Right cardiac atrium (tissue), 5 donors: ENCODE results near the gene GDPD4. TPM values are rescaled to one million over a fixed set of nuclear protein-coding genes. Genes with fewer than 3 reads are reported as not detected.
"Not testable (repeated sequence)": the region's sequence is repeated elsewhere in the genome, so short reads cannot be mapped to it uniquely, and the experiment has no call there.

Experiments used
- ATAC-seq, 2 donors: fragments of 200-7000 bp; cut with Tn5 transposase; one replicate each; pipeline versions ENCODE4 v1.8.0 to v1.9.1; 2020; ENCODE audit warnings: moderate library complexity in 2 of 2, mild to moderate bottlenecking in 1 of 2
- DNase-seq, 3 donors: peaks; one replicate each; pipeline ENCODE4 v3.0.0-alpha.2; 2020
- H3K27ac ChIP-seq: one replicate; pipeline ENCODE4 v1.5.1; 2013; ENCODE audit warnings: mild to moderate bottlenecking, low read length, control low read depth, moderate library complexity
- H3K27me3 ChIP-seq: one replicate; pipeline ENCODE4 v1.6.1; 2013; ENCODE audit not compliant: control insufficient read depth, insufficient read depth
- H3K4me1 ChIP-seq: one replicate; pipeline ENCODE4 v1.6.1; 2013; ENCODE audit warnings: low read length; ENCODE audit not compliant: control insufficient read depth, insufficient read depth
- H3K4me3 ChIP-seq: one replicate; pipeline ENCODE4 v1.5.1; 2013; ENCODE audit warnings: low read length, control low read depth
- H3K9me3 ChIP-seq: one replicate; pipeline ENCODE4 v1.6.1; 2013; ENCODE audit warnings: low read length; ENCODE audit not compliant: control insufficient read depth
- WGBS: extraction: QIAGEN DNeasy Blood & Tissue Kit; methylation state at CpG from one replicate; pipeline ENCODE4 v1.1.7; 2013; 5-methylcytosine and 5-hydroxymethylcytosine counted together
- intact Hi-C, 4 donors: fragments of 100-400 bp; cut with DNase I; formaldehyde crosslinking; loops; one replicate each; pipeline versions ENCODE4 v1.11.0 to v1.14.0; 2022 to 2023
- polyA plus RNA-seq: library from polyadenylated mRNA; stranded (reverse); fragments of 200-250 nt; gene quantifications from one replicate; pipeline ENCODE4 v1.2.3, GENCODE V29; 2013
- total RNA-seq, 4 donors: library from RNA; stranded (reverse); fragmentation: NEBNext Ultra II Directional; extraction: Animal tissue kit (Norgen Biotek cat#: 25700); gene quantifications; one replicate each; pipeline ENCODE4 v1.2.1, GENCODE V29; 2021
- donor health status: healthy with polysubstance abuse.
- donor health status: DM: no; HTN: yes; CAD: no.
- donor health status: DM: no; HTN: no; CAD: no.
- donor health status: DM: no; HTN: yes; CAD: no; lungs with severe emphysema.
- donor health status: DM: yes; HTN: yes; CAD: no.

The GDPD4 gene
- total and polyA plus RNA-seq, 5 donors, result 0.52 to 0.69 TPM; not detected in 3

- ATAC-seq, result no peak
- no peak overlapping the region for H3K4me3 ChIP-seq
- 94% methylated on average over 2 of the region's 2 CpGs for WGBS
Observed at GRCh38 chr11:77318600-77318999, 17.1 kb upstream of the GDPD4 start.

DNA sequence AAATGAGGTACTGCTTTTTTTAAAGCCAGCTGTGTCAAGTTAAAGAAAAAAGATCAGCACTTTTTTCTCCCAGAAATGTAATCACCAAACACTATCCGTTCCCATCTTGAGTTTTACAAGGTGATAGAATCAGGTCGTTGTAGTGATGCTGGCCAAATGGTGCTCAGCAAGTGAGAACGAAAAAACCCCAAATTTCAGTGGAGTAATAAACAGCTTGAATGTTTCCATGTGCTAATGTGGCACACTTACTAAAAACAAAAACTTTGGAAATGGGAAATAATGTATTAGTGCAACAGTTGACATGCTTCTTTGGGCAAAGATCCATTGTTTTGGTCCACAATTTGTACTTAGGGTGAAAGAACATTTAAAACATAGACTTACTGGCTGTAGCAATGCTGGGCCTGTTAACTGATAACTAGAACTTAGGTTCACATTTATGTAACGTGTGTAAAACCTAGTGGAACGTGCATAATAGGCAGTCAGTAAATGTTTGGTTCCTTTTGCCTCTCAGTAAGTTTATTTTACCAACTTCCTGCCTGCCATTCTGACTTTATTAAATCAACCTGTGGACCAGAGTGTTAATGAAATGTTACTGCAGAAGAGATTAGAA is 15.4 kb upstream of the GDPD4 start:
- Histone ChIP-seq H3K27me3 (no peaks in the 10 kb centered on the region), H3K9me3 (no peaks in the 10 kb centered on the region), H3K27ac (no peak overlapping the region), H3K4me1 (no peaks in the 10 kb centered on the region), H3K4me3 (no peak overlapping the region)
- no peak for ATAC-seq
- WGBS, result 50% methylated on average over 5 of the region's 5 CpGs
- no peak for DNase-seq
- intact Hi-C loops, result no loop called here

More at GRCh38 chr11:77318600-77318999, 17.1 kb upstream of the GDPD4 start:
- Histone ChIP-seq H3K27me3 (no peaks in the 10 kb centered on the region), H3K9me3 (no peaks in the 10 kb centered on the region), H3K4me1 (no peaks in the 10 kb centered on the region), H3K27ac (no peak overlapping the region)
- intact Hi-C loops, result no loop called here
- no peak for DNase-seq

- no peak overlapping the region for H3K27ac ChIP-seq
- H3K4me3 ChIP-seq, result no peak overlapping the region
- no peaks in the 10 kb centered on the region for H3K27me3 ChIP-seq
- no peaks in the 10 kb centered on the region for H3K9me3 ChIP-seq
- DNase-seq (no peak), ATAC-seq (no peak)
- no peaks in the 10 kb centered on the region for H3K4me1 ChIP-seq
- intact Hi-C loops, result no loop called here
Observed at GRCh38 chr11:77312107-77312506, 10.6 kb upstream of the GDPD4 start.

DNA sequence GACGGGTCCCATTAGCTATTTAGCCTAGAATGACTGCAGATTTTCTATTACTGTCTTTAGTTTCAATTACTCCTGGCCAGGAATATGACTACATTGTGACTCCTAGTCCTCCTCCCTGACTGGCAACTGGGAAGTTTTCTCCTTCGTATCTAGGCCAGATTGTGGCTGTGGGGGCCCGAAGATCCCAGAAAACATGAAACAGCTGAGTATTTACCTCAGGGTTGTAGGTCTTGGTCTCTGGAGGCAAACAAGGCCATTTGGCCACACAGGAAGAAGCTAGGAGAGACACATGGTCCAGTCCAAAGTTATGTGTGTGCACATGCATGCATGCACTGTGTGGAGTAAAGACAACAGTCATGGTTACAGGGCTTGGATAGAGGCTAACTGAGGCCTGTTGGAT is 10.2 kb upstream of the GDPD4 start:
- H3K27ac ChIP-seq, result no peak overlapping the region
- no peaks in the 10 kb centered on the region for H3K4me1 ChIP-seq
- DNase-seq (no peak), ATAC-seq (no peak)
- no peak overlapping the region for H3K4me3 ChIP-seq
- no peaks in the 10 kb centered on the region for H3K27me3 ChIP-seq
- intact Hi-C loops, result no loop called here
- no peaks in the 10 kb centered on the region for H3K9me3 ChIP-seq
- 96% methylated on average over 3 of the region's 3 CpGs for WGBS

DNA sequence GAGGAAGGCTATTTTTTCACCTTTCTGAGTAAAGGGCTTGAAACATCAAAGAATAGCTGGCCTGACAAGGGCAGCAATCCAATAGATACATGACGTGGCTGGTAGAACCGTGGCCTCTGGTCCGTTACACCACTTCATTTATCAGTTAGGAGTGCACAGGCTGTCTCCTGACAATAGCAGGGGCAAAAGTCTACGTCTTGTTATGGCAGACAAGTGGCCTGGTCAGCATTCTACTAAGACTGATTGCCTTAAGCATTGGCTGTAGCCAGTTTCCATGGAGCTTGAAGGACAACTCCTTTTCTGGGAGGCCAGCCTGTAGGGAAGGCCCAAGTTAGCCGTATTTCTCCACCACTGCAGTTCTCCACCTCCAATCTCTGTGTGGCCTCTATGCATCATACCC is 9.2 kb upstream of the GDPD4 start:
- ATAC-seq, result no peak
- WGBS, result 71% methylated on average over 5 of the region's 5 CpGs
- Histone ChIP-seq H3K27me3 (no peaks in the 10 kb centered on the region), H3K4me1 (no peaks in the 10 kb centered on the region), H3K4me3 (no peak overlapping the region), H3K27ac (no peak overlapping the region), H3K9me3 (no peaks in the 10 kb centered on the region)
- intact Hi-C loops, result no loop called here
- DNase-seq, result no peak

DNA sequence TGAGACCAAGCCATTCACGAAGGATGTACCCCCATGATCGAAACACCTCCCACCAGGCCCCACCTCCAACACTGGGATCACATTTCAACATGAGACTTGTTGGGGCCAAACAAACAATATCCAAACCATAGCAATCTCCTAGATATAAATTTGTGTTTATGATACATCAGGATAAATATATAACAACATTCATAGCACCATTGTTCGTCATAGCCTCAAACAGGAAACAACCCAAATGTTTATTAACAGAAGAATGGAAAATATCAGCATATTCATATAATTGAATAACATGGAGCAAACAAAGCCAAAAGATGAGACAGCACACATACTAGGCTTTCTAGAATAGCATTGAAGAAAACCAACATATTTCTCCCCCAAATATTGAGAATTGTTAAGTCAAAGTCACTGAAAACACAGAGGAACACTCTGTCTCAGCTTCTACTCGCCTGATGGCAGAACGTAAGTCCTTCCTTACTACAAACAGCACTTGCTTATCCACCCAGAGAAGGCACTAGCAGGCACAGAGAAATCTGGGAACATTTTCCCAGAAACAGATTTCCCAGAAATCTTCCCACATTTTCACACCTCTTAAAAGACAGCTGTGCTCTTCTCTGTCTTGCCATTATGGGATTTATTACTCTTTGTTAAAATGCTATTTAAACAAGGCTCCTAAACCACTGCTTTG is 8.1 kb upstream of the GDPD4 start:
- no peak for ATAC-seq
- intact Hi-C loops, result no loop called here
- Histone ChIP-seq H3K27ac (no peak overlapping the region), H3K4me3 (no peak overlapping the region), H3K27me3 (no peaks in the 10 kb centered on the region), H3K4me1 (no peaks in the 10 kb centered on the region), H3K9me3 (no peaks in the 10 kb centered on the region)
- no peak for DNase-seq
- 65% methylated on average over 5 of the region's 5 CpGs for WGBS

- intact Hi-C loops, result no loop called here
- no peak for DNase-seq
- H3K27me3 ChIP-seq, result no peaks in the 10 kb centered on the region
- H3K27ac ChIP-seq, result no peak overlapping the region
- no peaks in the 10 kb centered on the region for H3K4me1 ChIP-seq
- no peak overlapping the region for H3K4me3 ChIP-seq
- no peaks in the 10 kb centered on the region for H3K9me3 ChIP-seq
- ATAC-seq, result no peak
Observed at GRCh38 chr11:77308838-77309237, 7.4 kb upstream of the GDPD4 start.

DNA sequence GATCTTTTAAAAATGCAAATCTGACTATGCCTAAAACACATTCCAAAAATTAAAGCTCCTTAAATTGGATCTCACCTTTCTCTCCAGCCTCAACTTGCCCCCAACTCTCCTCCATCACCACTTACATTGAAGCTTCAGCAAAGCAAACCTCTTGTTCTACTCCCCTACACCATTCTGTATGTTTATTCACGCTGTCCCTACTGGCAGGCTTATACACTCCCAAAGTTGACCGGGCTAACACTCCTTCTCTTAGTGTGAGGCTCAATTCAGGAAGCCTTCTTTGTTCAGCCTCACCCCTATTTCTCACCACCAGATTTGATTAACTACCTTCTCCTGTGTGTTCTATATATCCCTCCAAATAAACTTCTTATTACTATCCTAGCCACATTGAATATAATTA is 1.8 kb upstream of the GDPD4 start:
- 87% methylated on average over 2 of the region's 2 CpGs for WGBS
- no peaks in the 10 kb centered on the region for H3K27me3 ChIP-seq
- intact Hi-C loops, result no loop called here
- no peak for DNase-seq
- no peaks in the 10 kb centered on the region for H3K4me1 ChIP-seq
- no peak overlapping the region for H3K4me3 ChIP-seq
- ATAC-seq, result no peak
- H3K27ac ChIP-seq, result no peak overlapping the region
- H3K9me3 ChIP-seq, result no peaks in the 10 kb centered on the region

DNA sequence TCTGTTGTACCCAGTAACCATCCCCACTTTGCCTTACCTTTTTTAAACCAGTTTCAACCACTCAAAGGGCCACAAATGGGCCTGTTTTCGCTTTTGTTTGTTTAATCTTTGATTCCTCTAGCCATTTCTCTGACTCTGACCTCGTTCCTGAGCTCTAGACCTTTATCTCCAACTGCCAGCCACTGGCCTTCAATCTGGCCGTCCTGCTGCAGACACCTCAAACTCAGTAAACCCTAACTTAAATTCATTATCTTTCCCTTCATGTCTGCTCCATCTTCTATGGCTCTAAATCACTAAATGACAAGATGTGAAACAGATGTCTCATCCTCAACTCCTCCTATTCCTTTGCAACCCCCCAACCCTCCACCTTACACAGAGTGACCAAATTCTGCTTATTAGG is 1.3 kb upstream of the GDPD4 start:
- intact Hi-C loops, result no loop called here
- no peaks in the 10 kb centered on the region for H3K9me3 ChIP-seq
- no peak overlapping the region for H3K4me3 ChIP-seq
- H3K4me1 ChIP-seq, result no peaks in the 10 kb centered on the region
- ATAC-seq, result no peak
- no peak overlapping the region for H3K27ac ChIP-seq
- H3K27me3 ChIP-seq, result no peaks in the 10 kb centered on the region
- no peak for DNase-seq
- WGBS, result 77% methylated on average over 3 of the region's 3 CpGs

- Histone ChIP-seq H3K4me1 (no peaks in the 10 kb centered on the region), H3K27me3 (no peaks in the 10 kb centered on the region), H3K4me3 (no peak overlapping the region), H3K27ac (no peak overlapping the region), H3K9me3 (no peaks in the 10 kb centered on the region)
- intact Hi-C loops, result no loop called here
- ATAC-seq, result no peak
- 80% methylated on average over 5 of the region's 5 CpGs for WGBS
- DNase-seq, result no peak
Observed at GRCh38 chr11:77300695-77301094, 791 bp downstream of the GDPD4 start.

DNA sequence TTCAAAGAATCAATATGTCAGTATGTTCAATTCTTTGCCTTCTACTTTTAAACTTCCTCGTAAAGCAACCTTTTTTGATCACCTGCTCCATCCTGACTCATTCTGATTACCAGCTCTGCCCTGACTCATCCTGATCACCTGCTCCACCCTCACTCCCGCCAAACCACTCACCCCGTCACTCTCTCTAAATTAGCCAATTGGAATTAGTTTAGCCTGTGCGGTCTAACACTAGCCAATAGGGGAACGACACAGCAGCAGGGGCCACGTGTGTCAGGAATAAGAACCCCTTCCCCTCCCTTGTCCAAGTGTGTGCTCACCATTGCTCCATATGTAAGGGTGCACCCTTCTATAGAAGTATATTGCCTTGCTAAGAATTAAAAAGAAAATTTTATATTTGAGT is 1.5 kb downstream of the GDPD4 start:
- DNase-seq, H3K4me1 ChIP-seq, intact Hi-C loops, H3K4me3 ChIP-seq, H3K9me3 ChIP-seq, H3K27me3 ChIP-seq, ATAC-seq, H3K27ac ChIP-seq: not testable (repeated sequence)
- 89% methylated on average over 6 of the region's 6 CpGs for WGBS

- Histone ChIP-seq H3K27me3 (no peaks in the 10 kb centered on the region), H3K4me1 (no peaks in the 10 kb centered on the region), H3K4me3 (no peak overlapping the region), H3K27ac (no peak overlapping the region), H3K9me3 (no peaks in the 10 kb centered on the region)
- ATAC-seq (no peak), DNase-seq (no peak)
- 66% methylated on average over 2 of the region's 2 CpGs for WGBS
- intact Hi-C loops, result no loop called here
Observed at GRCh38 chr11:77299528-77299993, 1.9 kb downstream of the GDPD4 start.
